ENCODE measurements around the gene QPRT.

- no peak for TF ChIP-seq GABPA (IDR thresholded peaks at IDR 0.05; ENCODE audit: borderline replicate concordance, insufficient read depth, low read length)
- 0 out of 2 replicates have a peak, but pooled peaks have one; percentile 11 for TF ChIP-seq SP1 (IDR thresholded peaks at IDR 0.05; ENCODE audit: low read depth, low read length)
- TF ChIP-seq EP300 (IDR thresholded peaks at IDR 0.05; ENCODE audit: borderline replicate concordance in 1 of 2, low read depth in 2 of 2, low read length in 2 of 2) = no peak
- no peak for TF ChIP-seq CEBPB (IDR thresholded peaks at IDR 0.05; ENCODE audit: low read depth, low read length)
Measured at GRCh38 chr16:29710227-29711219, 31.5 kb downstream of the QPRT start.
